HEK293 (cell line): ENCODE data around the gene TFDP1.
"Not testable (repeated sequence)": the region's sequence is repeated elsewhere in the genome, so short reads cannot be mapped to it uniquely, and the experiment has no call there.

ENCODE experiments used
- CTCF ChIP-seq: fragments of 450-650 bp; formaldehyde crosslinking; IDR thresholded peaks from 2 replicates; pipeline ENCODE4 v1.5.1; 2016; ENCODE audit warnings: missing biosample characterization, missing genetic modification characterization
- HOXA7 ChIP-seq: sonication (generic); formaldehyde crosslinking; IDR thresholded peaks from 2 replicates; pipeline ENCODE4 v1.8.1; 2022; ENCODE audit warnings: missing genetic modification reagents, borderline replicate concordance
- SETDB1 ChIP-seq: IDR thresholded peaks from one replicate; pipeline ENCODE4 v1.6.1; 2017; ENCODE audit warnings: mild to moderate bottlenecking, low read length, moderate library complexity, mixed read lengths; ENCODE audit not compliant: insufficient read length
- ZBTB26 ChIP-seq: fragments of 450-650 bp; formaldehyde crosslinking; optimal IDR thresholded peaks from 2 replicates; pipeline ENCODE3; 2016; ENCODE audit warnings: missing biosample characterization, mild to moderate bottlenecking, missing genetic modification characterization
- ZBTB49 ChIP-seq: fragments of 450-650 bp; formaldehyde crosslinking; IDR thresholded peaks from 2 replicates; pipeline ENCODE4 v1.5.1; 2016; ENCODE audit warnings: missing biosample characterization, missing genetic modification characterization, low read depth
- ZBTB7A ChIP-seq: fragments of 450-650 bp; formaldehyde crosslinking; IDR thresholded peaks from 2 replicates; pipeline ENCODE4 v1.5.1; 2016; ENCODE audit warnings: low read depth, missing biosample characterization, missing genetic modification characterization
- ZNF274 ChIP-seq, 2 experiments: fragments of 200-500 bp in 1 of 2; fragments of 450-650 bp in 1 of 2; sonication (Bioruptor generic) in 1 of 2; formaldehyde crosslinking in 1 of 2; IDR thresholded peaks; 2 replicates each; pipeline versions ENCODE4 v1.5.1 to v1.6.1; 2014 to 2016; ENCODE audit warnings: borderline replicate concordance in 1 of 2, inconsistent platforms in 1 of 2, low read length in 1 of 2, missing biosample characterization in 1 of 2, missing genetic modification characterization in 1 of 2
- ZNF280D ChIP-seq: fragments of 450-650 bp; formaldehyde crosslinking; IDR thresholded peaks from 2 replicates; pipeline ENCODE4 v1.5.1; 2016; ENCODE audit warnings: missing biosample characterization, missing genetic modification characterization
- ZNF335 ChIP-seq: fragments of 450-650 bp; formaldehyde crosslinking; conservative IDR thresholded peaks from 2 replicates; pipeline ENCODE4 v1.5.1; 2016; ENCODE audit warnings: missing biosample characterization, missing genetic modification characterization
- ZNF433 ChIP-seq: fragments of 450-650 bp; formaldehyde crosslinking; IDR thresholded peaks from 2 replicates; pipeline ENCODE4 v1.5.1; 2016; ENCODE audit warnings: missing biosample characterization, missing genetic modification characterization, low read depth
- ZSCAN5A ChIP-seq: fragments of 450-650 bp; formaldehyde crosslinking; IDR thresholded peaks from 2 replicates; pipeline ENCODE4 v1.5.1; 2016; ENCODE audit warnings: missing biosample characterization, missing genetic modification characterization
- TF ChIP-seq, protein P1 (sequence below): fragments of 450-650 bp; formaldehyde crosslinking; IDR thresholded peaks from 2 replicates; pipeline ENCODE4; 2016; ENCODE audit warnings: missing biosample characterization, missing genetic modification characterization

DNA sequence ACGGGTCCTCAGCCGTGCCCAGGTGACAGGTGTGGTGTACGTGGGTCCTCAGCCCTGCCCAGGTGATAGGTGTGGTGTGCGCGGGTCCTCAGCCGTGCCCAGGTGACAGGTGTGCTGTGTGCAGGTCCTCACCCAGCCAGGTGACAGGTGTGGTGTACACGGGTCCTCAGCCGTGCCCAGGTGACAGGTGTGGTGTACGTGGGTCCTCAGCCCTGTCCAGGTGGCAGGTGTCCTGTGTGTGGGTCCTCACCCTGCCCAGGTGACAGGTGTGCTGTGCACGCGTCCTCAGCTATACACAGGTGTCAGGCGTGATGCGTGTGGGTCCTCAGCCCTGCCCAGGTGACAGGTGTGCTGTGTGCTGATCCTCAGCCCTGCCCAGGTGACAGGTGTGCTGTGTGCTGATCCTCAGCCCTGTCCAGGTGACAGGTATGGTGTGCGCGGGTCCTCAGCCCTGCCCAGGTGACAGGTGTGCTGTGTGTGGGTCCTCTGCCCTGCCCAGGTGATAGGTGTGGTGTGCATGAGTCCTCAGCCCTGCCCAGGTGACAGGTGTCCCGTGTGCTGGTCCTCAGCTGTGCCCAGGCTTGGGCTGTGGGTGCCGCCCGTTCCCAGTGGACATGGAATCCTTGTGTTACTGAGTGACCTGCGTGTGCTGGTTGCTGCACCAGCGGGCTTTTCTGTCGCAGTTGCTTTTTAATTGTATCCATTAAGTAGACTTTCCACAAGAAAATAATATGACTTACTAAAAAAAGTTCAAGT is 9.7 kb downstream of the TFDP1 start:
- not testable (repeated sequence) for TF ChIP-seq ZBTB7A (tag by site-specific recombination); CTCF (tag by site-specific recombination); ZNF274 (IDR thresholded peaks at IDR 0.05; ENCODE audit: low read length); ZNF274 (tag by site-specific recombination; IDR thresholded peaks at IDR 0.05; ENCODE audit: borderline replicate concordance); ZSCAN5A (tag by site-specific recombination); ZNF335 (tag by site-specific recombination); ZBTB26 (tag by site-specific recombination); ZBTB49 (tag by site-specific recombination); HOXA7 (CRISPR knock-in tag); SETDB1; ZNF433 (tag by site-specific recombination); ZNF280D (tag by site-specific recombination)
- TF ChIP-seq, protein P1, sequence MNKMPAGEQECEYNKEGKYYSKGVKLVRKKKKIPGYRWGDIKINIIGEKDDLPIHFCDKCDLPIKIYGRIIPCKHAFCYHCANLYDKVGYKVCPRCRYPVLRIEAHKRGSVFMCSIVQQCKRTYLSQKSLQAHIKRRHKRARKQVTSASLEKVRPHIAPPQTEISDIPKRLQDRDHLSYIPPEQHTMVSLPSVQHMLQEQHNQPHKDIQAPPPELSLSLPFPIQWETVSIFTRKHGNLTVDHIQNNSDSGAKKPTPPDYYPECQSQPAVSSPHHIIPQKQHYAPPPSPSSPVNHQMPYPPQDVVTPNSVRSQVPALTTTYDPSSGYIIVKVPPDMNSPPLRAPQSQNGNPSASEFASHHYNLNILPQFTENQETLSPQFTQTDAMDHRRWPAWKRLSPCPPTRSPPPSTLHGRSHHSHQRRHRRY (tag by site-specific recombination), result not testable (repeated sequence)
